K562 (cell line): ENCODE results near the gene MANF. TPM values are rescaled to one million over a fixed set of nuclear protein-coding genes. Genes with fewer than 3 reads are reported as not detected.

ENCODE experiments used
- FOSL1 ChIP-seq: fragments of 200-800 bp; sonication (Bioruptor generic); conservative IDR thresholded peaks from 2 replicates; pipeline ENCODE4 v1.6.1; 2016; ENCODE audit warnings: missing genetic modification characterization, missing compliant biosample characterization
- HCFC1 ChIP-seq: IDR thresholded peaks from 2 replicates; pipeline ENCODE4 v1.6.1; 2012; ENCODE audit warnings: low read depth, low read length, improper control_type of control experiment
- HDAC1 ChIP-seq, 2 experiments: fragments of 450-650 bp; IDR thresholded peaks; 2 replicates each; pipeline ENCODE4 v1.6.1; 2016 to 2017; ENCODE audit warnings: inconsistent platforms in 1 of 2, mild to moderate bottlenecking in 1 of 2, moderate library complexity in 1 of 2
- KHSRP ChIP-seq: fragments of 450-650 bp; IDR thresholded peaks from 2 replicates; pipeline ENCODE4 v1.6.1; 2017
- USF2 ChIP-seq: sonication (generic); formaldehyde crosslinking; IDR thresholded peaks from 2 replicates; pipeline ENCODE4 v1.5.0; 2020; ENCODE audit warnings: missing genetic modification reagents
- YY1 ChIP-seq, 3 experiments: IDR thresholded peaks; 2 replicates each; pipeline ENCODE4 v1.6.1; 2011; ENCODE audit warnings: low read length in 2 of 3, mild to moderate bottlenecking in 2 of 3, moderate library complexity in 2 of 3, borderline replicate concordance in 1 of 3, control low read depth in 1 of 3, low read depth in 1 of 3; ENCODE audit not compliant: insufficient read depth in 3 of 3, insufficient replicate concordance in 2 of 3, control insufficient read depth in 1 of 3, insufficient read length in 1 of 3; ENCODE audit errors: extremely low read depth in 1 of 3
- ZNF324 ChIP-seq: fragments of 250-450 bp; sonication (Bioruptor Pico); IDR thresholded peaks from 2 replicates; pipeline ENCODE4 v1.4.0; 2020; ENCODE audit warnings: mild to moderate bottlenecking
- ZNF644 ChIP-seq: fragments of 200-800 bp; sonication (Bioruptor generic); IDR thresholded peaks from 2 replicates; pipeline ENCODE4 v1.6.1; 2016; ENCODE audit warnings: low read depth, missing genetic modification characterization, missing compliant biosample characterization
- polyA plus RNA-seq, 8 experiments: library from polyadenylated mRNA; depleted of rRNA in 4 of 8; stranded (reverse) in 5 of 8; unstranded in 3 of 8; fragments of >200 nt; fragmentation: Nextera tagmentation in 2 of 8; fragmentation: Illumina TruSeq in 1 of 8; extraction: Ambion mirVana in 2 of 8; extraction: Trizol in 1 of 8; gene quantifications; 2 replicates each; pipeline versions ENCODE4 v1.2.1 to v1.2.3, GENCODE V29; 2011 to 2014; ENCODE audit warnings: inconsistent platforms in 1 of 8, missing spikeins in 1 of 8
- total RNA-seq, 7 experiments: library from RNA; depleted of rRNA in 6 of 7; stranded (reverse); fragments of >200 nt in 6 of 7; fragmentation: Illumina TruSeq in 2 of 7; extraction: Trizol in 2 of 7; gene quantifications; 2 replicates each; pipeline versions ENCODE4 v1.2.1 to v1.2.3, GENCODE V29; 2011 to 2021; ENCODE audit warnings: low replicate concordance in 1 of 7

Gene MANF
- total and polyA plus RNA-seq, 9 of the 15 experiments (the other 6 are each of a cell fraction or from before 2014, with no cell fraction given): 6.5 to 52.7 (median 42.3) TPM

GRCh38 chr3:51379746-51380455, 5.2 kb upstream of the MANF start (continued):
- TF ChIP-seq HDAC1 (IDR thresholded peaks at IDR 0.05): no peak
- no peak for TF ChIP-seq HCFC1
- TF ChIP-seq USF2 (CRISPR knock-in tag): no peak
- TF ChIP-seq FOSL1: no peak
- TF ChIP-seq ZNF324 (CRISPR knock-in tag): no peak
- no peak for TF ChIP-seq YY1 (IDR thresholded peaks at IDR 0.05; ENCODE audit: borderline replicate concordance in 1 of 3, control insufficient read depth in 1 of 3, extremely low read depth in 1 of 3, insufficient read depth in 3 of 3, insufficient read length in 1 of 3, insufficient replicate concordance in 2 of 3, low read depth in 1 of 3, low read length in 2 of 3)
- no peak for TF ChIP-seq ZNF644 (tag)
- no peak for TF ChIP-seq KHSRP
